WTC11 (cell line): ENCODE measurements around the gene DCTPP1. TPM values are rescaled to one million over a fixed set of nuclear protein-coding genes. Genes with fewer than 3 reads are reported as not detected.
A peak's percentile ranks its signal among the peaks of the same experiment; 100 is the strongest.

Experiments used
- ATAC-seq: fragments of 200-7000 bp; cut with Tn5 transposase; 2 replicates; pipeline ENCODE4 v1.10.0; 2021; ENCODE audit warnings: mild to moderate bottlenecking, moderate library complexity
- CTCF ChIA-PET: fragments of 300-600 bp; sonication (Branson Sonifier 250); formaldehyde crosslinking; loops from one replicate; lab custom pipeline; 2021; ENCODE audit warnings: antibody characterized with exemption; lab: Charles Lee
- POLR2A ChIA-PET: fragments of 350-600 bp; sonication (Branson Sonifier 250); formaldehyde crosslinking; loops from one replicate; lab custom pipeline; 2021; ENCODE audit warnings: antibody characterized with exemption; lab: Charles Lee
- DNase-seq: peaks from one replicate; pipeline ENCODE4 v3.0.0; 2021; ENCODE audit warnings: low spot score
- H3K27ac Mint-ChIP-seq: 2 replicates; pipeline ENCODE4 v1.8.0; 2021; ENCODE audit warnings: mixed read lengths
- H3K27me3 Mint-ChIP-seq: 2 replicates; pipeline ENCODE4 v1.8.0; 2021; ENCODE audit warnings: low read depth, mild to moderate bottlenecking, moderate library complexity, mixed read lengths
- H3K36me3 Mint-ChIP-seq: 2 replicates; pipeline ENCODE4 v1.8.0; 2021; ENCODE audit warnings: mixed read lengths
- H3K4me1 Mint-ChIP-seq: 2 replicates; pipeline ENCODE4 v1.8.0; 2022; ENCODE audit warnings: mixed read lengths
- H3K4me3 Mint-ChIP-seq: 2 replicates; pipeline ENCODE4 v1.8.0; 2021; ENCODE audit warnings: mild to moderate bottlenecking, moderate library complexity, mixed read lengths
- H3K9me3 Mint-ChIP-seq: 2 replicates; pipeline ENCODE4 v1.8.0; 2021; ENCODE audit warnings: mixed read lengths
- AR ChIP-seq: fragments of 250-450 bp; sonication (Bioruptor Pico); IDR thresholded peaks from 2 replicates; pipeline ENCODE4 v1.9.0; 2021; ENCODE audit warnings: mild to moderate bottlenecking
- CBFB ChIP-seq: sonication (generic); formaldehyde crosslinking; IDR thresholded peaks from 2 replicates; pipeline ENCODE4 v1.8.1; 2022; ENCODE audit warnings: mild to moderate bottlenecking, low read depth, missing genetic modification reagents
- E2F5 ChIP-seq: sonication (generic); formaldehyde crosslinking; IDR thresholded peaks from 2 replicates; pipeline ENCODE4 v1.8.1; 2022; ENCODE audit warnings: mild to moderate bottlenecking, moderate library complexity, missing genetic modification reagents
- EMX1 ChIP-seq: fragments of 250-450 bp; sonication (Bioruptor Pico); IDR thresholded peaks from 2 replicates; pipeline ENCODE4 v1.8.0; 2021; ENCODE audit warnings: mild to moderate bottlenecking
- FOXP1 ChIP-seq: sonication (generic); formaldehyde crosslinking; IDR thresholded peaks from 2 replicates; pipeline ENCODE4 v1.8.0; 2022; ENCODE audit warnings: missing genetic modification reagents, mild to moderate bottlenecking, moderate library complexity, borderline replicate concordance
- KAT7 ChIP-seq: sonication (generic); formaldehyde crosslinking; IDR thresholded peaks from 2 replicates; pipeline ENCODE4 v1.8.1; 2023; ENCODE audit warnings: missing genetic modification reagents, mild to moderate bottlenecking, borderline replicate concordance
- NR2C2 ChIP-seq: sonication (generic); formaldehyde crosslinking; IDR thresholded peaks from 2 replicates; pipeline ENCODE4 v1.8.0; 2022; ENCODE audit warnings: mild to moderate bottlenecking, missing genetic modification reagents
- OVOL2 ChIP-seq: fragments of 250-450 bp; sonication (Bioruptor Pico); IDR thresholded peaks from 2 replicates; pipeline ENCODE4 v1.9.0; 2021; ENCODE audit warnings: mild to moderate bottlenecking, borderline replicate concordance
- STAT6 ChIP-seq: sonication (generic); formaldehyde crosslinking; conservative IDR thresholded peaks from 2 replicates; pipeline ENCODE4 v1.8.1; 2023; ENCODE audit warnings: mild to moderate bottlenecking, low read depth, missing genetic modification reagents, moderate library complexity
- TCF7 ChIP-seq: sonication (generic); formaldehyde crosslinking; IDR thresholded peaks from 2 replicates; pipeline ENCODE4 v1.8.0; 2022; ENCODE audit warnings: mild to moderate bottlenecking, low read depth, missing genetic modification reagents, moderate library complexity
- TEAD4 ChIP-seq: sonication (generic); formaldehyde crosslinking; IDR thresholded peaks from 2 replicates; pipeline ENCODE4 v1.8.0; 2022; ENCODE audit warnings: mild to moderate bottlenecking, missing genetic modification reagents
- ZBTB21 ChIP-seq: sonication (generic); formaldehyde crosslinking; IDR thresholded peaks from 2 replicates; pipeline ENCODE4 v1.8.1; 2023; ENCODE audit warnings: mild to moderate bottlenecking, missing genetic modification reagents, borderline replicate concordance
- ZNF121 ChIP-seq: sonication (generic); formaldehyde crosslinking; IDR thresholded peaks from 2 replicates; pipeline ENCODE4 v1.8.0; 2023; ENCODE audit warnings: missing genetic modification reagents
- ZNF138 ChIP-seq: sonication (generic); formaldehyde crosslinking; conservative IDR thresholded peaks from 2 replicates; pipeline ENCODE4 v1.8.1; 2022; ENCODE audit warnings: mild to moderate bottlenecking, moderate library complexity, missing genetic modification reagents
- ZNF232 ChIP-seq: sonication (generic); formaldehyde crosslinking; IDR thresholded peaks from 2 replicates; pipeline ENCODE4 v1.8.0; 2022; ENCODE audit warnings: mild to moderate bottlenecking, missing genetic modification reagents
- ZNF281 ChIP-seq: sonication (generic); formaldehyde crosslinking; IDR thresholded peaks from 2 replicates; pipeline ENCODE4 v1.8.0; 2023; ENCODE audit warnings: mild to moderate bottlenecking, missing genetic modification reagents
- ZNF416 ChIP-seq: fragments of 250-450 bp; sonication (Bioruptor Pico); IDR thresholded peaks from 2 replicates; pipeline ENCODE4 v1.9.0; 2021; ENCODE audit warnings: mild to moderate bottlenecking, inconsistent platforms
- total RNA-seq: library from RNA; stranded (reverse); gene quantifications from 3 replicates; pipeline ENCODE4 v1.2.3, GENCODE V29; 2021
- TF ChIP-seq, protein P1 (sequence below): sonication (generic); formaldehyde crosslinking; IDR thresholded peaks from 2 replicates; pipeline ENCODE4 v1.8.0; 2023; ENCODE audit warnings: missing genetic modification reagents, mild to moderate bottlenecking, borderline replicate concordance

DCTPP1 gene
- total RNA-seq, 1 experiment from 2014 or later = 70.5 TPM

- ATAC-seq (peak; percentile 53), DNase-seq (no peak)
- TF ChIP-seq KAT7 (CRISPR knock-in tag) = no peak
- TF ChIP-seq, protein P1, sequence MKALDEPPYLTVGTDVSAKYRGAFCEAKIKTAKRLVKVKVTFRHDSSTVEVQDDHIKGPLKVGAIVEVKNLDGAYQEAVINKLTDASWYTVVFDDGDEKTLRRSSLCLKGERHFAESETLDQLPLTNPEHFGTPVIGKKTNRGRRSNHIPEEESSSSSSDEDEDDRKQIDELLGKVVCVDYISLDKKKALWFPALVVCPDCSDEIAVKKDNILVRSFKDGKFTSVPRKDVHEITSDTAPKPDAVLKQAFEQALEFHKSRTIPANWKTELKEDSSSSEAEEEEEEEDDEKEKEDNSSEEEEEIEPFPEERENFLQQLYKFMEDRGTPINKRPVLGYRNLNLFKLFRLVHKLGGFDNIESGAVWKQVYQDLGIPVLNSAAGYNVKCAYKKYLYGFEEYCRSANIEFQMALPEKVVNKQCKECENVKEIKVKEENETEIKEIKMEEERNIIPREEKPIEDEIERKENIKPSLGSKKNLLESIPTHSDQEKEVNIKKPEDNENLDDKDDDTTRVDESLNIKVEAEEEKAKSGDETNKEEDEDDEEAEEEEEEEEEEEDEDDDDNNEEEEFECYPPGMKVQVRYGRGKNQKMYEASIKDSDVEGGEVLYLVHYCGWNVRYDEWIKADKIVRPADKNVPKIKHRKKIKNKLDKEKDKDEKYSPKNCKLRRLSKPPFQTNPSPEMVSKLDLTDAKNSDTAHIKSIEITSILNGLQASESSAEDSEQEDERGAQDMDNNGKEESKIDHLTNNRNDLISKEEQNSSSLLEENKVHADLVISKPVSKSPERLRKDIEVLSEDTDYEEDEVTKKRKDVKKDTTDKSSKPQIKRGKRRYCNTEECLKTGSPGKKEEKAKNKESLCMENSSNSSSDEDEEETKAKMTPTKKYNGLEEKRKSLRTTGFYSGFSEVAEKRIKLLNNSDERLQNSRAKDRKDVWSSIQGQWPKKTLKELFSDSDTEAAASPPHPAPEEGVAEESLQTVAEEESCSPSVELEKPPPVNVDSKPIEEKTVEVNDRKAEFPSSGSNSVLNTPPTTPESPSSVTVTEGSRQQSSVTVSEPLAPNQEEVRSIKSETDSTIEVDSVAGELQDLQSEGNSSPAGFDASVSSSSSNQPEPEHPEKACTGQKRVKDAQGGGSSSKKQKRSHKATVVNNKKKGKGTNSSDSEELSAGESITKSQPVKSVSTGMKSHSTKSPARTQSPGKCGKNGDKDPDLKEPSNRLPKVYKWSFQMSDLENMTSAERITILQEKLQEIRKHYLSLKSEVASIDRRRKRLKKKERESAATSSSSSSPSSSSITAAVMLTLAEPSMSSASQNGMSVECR (CRISPR knock-in tag) = 0 out of 2 replicates have a peak, but pooled peaks have one; percentile 37
- H3K27ac Mint-ChIP-seq = peak overlapping the region; percentile 98
- H3K27me3 Mint-ChIP-seq = peaks cover 4% of the 10 kb centered on the region; the same call in 1 of the 2 replicates
- ChIA-PET POLR2A (interaction anchor here (0.7 to 2.0 kb wide), 9 partner anchors 13 to 164 kb away, joined by 3 to 26 read pairs (median 6); partner anchors contain the start of genes CD2BP2, MYL11, ZNF764 and ZNF771), CTCF (interaction anchor here (0.6 to 9.3 kb wide), 13 partner anchors 8 to 282 kb away, joined by 3 to 97 read pairs (median 6); partner anchors contain the start of genes CD2BP2, DCTPP1, GDPD3 and TBC1D10B)
- peaks cover 32% of the 10 kb centered on the region for H3K4me1 Mint-ChIP-seq
- H3K4me3 Mint-ChIP-seq = peak overlapping the region; percentile 81
- no peaks in the 10 kb centered on the region for H3K9me3 Mint-ChIP-seq
- peaks cover 5% of the 10 kb centered on the region for H3K36me3 Mint-ChIP-seq
These were observed 35.2 kb downstream of the DCTPP1 start for GRCh38 chr16:30394592-30395154.

DNA sequence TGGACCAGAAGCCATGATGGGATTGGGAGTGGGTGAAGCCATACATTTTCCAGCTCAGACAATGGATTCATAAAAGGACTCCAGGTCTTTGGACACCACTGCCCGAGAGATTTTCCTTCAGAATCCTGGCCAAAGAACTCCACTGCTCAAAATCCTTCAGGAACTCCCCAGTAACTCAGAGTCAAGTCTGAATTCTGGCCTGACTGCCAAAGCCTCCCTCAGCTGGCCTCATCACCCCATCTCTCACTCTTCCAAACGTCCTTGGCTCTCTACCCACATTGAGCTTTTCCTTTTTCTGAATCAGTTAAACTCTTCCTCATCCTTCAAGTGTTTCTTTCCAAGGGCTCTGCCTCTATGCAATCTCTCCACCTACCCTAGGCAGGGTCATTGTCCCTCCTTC lies 46.3 kb downstream of the DCTPP1 start:
- Mint-ChIP-seq H3K27ac (no peak overlapping the region), H3K36me3 (0 out of 2 replicates have a peak, but pooled peaks cover 2% of the 10 kb centered on the region), H3K27me3 (peaks cover 13% of the 10 kb centered on the region)
- CTCF ChIA-PET = interaction anchor here (1.1 to 1.3 kb wide), 2 partner anchors 12 to 13 kb away, joined by 3 read pairs; no protein-coding TSS in a partner anchor
- DNase-seq = no peak
- no peak for ATAC-seq
- POLR2A ChIA-PET = interaction anchor here (0.6 to 0.9 kb wide), 2 partner anchors 9 to 27 kb away, joined by 3 to 7 read pairs; no protein-coding TSS in a partner anchor
- no peak for TF ChIP-seq NR2C2 (CRISPR knock-in tag)
- TF ChIP-seq TEAD4 (CRISPR knock-in tag) = no peak
- no peak for TF ChIP-seq ZNF281 (CRISPR knock-in tag)
- TF ChIP-seq TCF7 (CRISPR knock-in tag) = no peak
- TF ChIP-seq AR (CRISPR knock-in tag) = no peak
- TF ChIP-seq ZNF416 (CRISPR knock-in tag) = no peak
- no peak for TF ChIP-seq E2F5
- no peak for TF ChIP-seq ZBTB21 (CRISPR knock-in tag)
- no peak for TF ChIP-seq OVOL2
- no peak for TF ChIP-seq KAT7 (CRISPR knock-in tag)
- TF ChIP-seq STAT6 (CRISPR knock-in tag) = no peak
- TF ChIP-seq ZNF121 (CRISPR knock-in tag) = no peak
- no peak for TF ChIP-seq CBFB (CRISPR knock-in tag)
- no peak for TF ChIP-seq FOXP1 (CRISPR knock-in tag)
- TF ChIP-seq EMX1 (CRISPR knock-in tag) = no peak
- no peak for TF ChIP-seq ZNF138
- no peak for TF ChIP-seq ZNF232 (CRISPR knock-in tag)
- TF ChIP-seq, all 79 proteins: peak for 0
- Mint-ChIP-seq H3K9me3 (no peaks in the 10 kb centered on the region), H3K4me3 (no peak overlapping the region), H3K4me1 (peaks cover 4% of the 10 kb centered on the region)
